ENCODE data around the gene STAM.

STAM gene

GRCh38 chr10:17701301-17701700, 57.4 kb downstream of the STAM start:
- TF ChIP-seq, protein P1, sequence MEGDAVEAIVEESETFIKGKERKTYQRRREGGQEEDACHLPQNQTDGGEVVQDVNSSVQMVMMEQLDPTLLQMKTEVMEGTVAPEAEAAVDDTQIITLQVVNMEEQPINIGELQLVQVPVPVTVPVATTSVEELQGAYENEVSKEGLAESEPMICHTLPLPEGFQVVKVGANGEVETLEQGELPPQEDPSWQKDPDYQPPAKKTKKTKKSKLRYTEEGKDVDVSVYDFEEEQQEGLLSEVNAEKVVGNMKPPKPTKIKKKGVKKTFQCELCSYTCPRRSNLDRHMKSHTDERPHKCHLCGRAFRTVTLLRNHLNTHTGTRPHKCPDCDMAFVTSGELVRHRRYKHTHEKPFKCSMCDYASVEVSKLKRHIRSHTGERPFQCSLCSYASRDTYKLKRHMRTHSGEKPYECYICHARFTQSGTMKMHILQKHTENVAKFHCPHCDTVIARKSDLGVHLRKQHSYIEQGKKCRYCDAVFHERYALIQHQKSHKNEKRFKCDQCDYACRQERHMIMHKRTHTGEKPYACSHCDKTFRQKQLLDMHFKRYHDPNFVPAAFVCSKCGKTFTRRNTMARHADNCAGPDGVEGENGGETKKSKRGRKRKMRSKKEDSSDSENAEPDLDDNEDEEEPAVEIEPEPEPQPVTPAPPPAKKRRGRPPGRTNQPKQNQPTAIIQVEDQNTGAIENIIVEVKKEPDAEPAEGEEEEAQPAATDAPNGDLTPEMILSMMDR (IDR thresholded peaks at IDR 0.05) = no peak

- TF ChIP-seq, protein P1 (IDR thresholded peaks at IDR 0.05) = no peak
Measured at GRCh38 chr10:17703706-17704105, 59.8 kb downstream of the STAM start.

GRCh38 chr10:17708821-17709220, 64.9 kb downstream of the STAM start:
- TF ChIP-seq, protein P1 (IDR thresholded peaks at IDR 0.05) = no peak

DNA sequence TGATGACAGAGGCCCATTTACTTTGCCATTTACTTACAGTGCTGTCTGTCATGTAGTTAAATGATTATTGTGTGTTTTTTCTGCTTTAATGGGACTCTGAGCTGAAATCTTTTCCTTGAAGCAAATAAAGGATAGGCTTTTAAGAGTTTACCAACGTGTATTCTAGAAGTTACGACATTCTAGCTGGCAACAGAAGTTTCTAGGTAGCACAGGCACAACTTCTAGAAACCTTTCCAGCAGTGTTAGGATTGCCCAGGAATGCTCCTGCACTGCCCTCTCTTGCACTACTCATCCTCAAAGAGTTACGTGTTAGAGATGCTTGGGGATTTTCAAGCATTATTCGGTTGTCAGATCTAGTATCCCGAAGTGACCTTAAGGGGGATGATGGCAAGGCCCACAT, 65.5 kb downstream of the STAM start:
- TF ChIP-seq, protein P1 (IDR thresholded peaks at IDR 0.05) = no peak

DNA sequence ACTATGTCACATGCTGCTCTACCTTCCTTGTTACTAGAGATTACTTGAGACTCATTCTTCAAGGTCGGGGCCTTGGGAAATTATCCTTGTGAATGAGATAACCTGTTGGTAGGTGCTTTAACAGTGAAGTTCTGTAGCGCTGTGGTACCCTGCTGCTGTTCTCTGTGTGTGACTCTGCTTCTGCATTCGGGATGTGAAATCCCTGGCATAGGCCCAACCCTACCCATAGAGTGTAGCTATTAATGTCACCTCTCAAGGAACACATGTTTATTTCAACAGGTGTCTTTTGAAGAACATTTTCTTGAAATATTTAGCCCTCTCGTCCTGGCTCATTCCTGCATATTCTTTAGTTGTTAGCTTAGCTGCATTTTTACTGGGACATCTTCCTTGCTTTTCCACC, 66.2 kb downstream of the STAM start:
- TF ChIP-seq, protein P1 (IDR thresholded peaks at IDR 0.05) = no peak

GRCh38 chr10:17712053-17712452, 68.1 kb downstream of the STAM start:
- TF ChIP-seq, protein P1 (IDR thresholded peaks at IDR 0.05) = no peak

- TF ChIP-seq, protein P1 (IDR thresholded peaks at IDR 0.05) = no peak
Measured at GRCh38 chr10:17712717-17713471, 68.9 kb downstream of the STAM start.

GRCh38 chr10:17713758-17714157, 69.8 kb downstream of the STAM start:
- TF ChIP-seq, protein P1 (IDR thresholded peaks at IDR 0.05) = no peak

All from LNCAP (cell line).